Stimulated activated effector memory CD8-positive, alpha-beta T cell treated with anti-CD3 and anti-CD28 coated beads, Interleukin-12 subunit alpha, Interleukin-12 subunit beta, amount 100 ng/mL, for 72 hours (primary cell): ENCODE results near the gene KCNK5.

Source experiments
- ATAC-seq: fragments of 150-1000 bp; cut with Tn5 transposase; 2 replicates; pipeline ENCODE4 v1.10.0; 2021
- DNase-seq, 2 donors: peaks; one replicate each; pipeline ENCODE4 v3.0.0; 2021 to 2022; ENCODE audit warnings: low spot score in 2 of 2
- H3K27ac Mint-ChIP-seq: one replicate; pipeline ENCODE4 v1.8.0; 2022; ENCODE audit warnings: mild to moderate bottlenecking, mixed read lengths
- H3K36me3 Mint-ChIP-seq: one replicate; pipeline ENCODE4 v1.8.0; 2022; ENCODE audit warnings: mild to moderate bottlenecking, mixed read lengths
- H3K4me1 Mint-ChIP-seq: one replicate; pipeline ENCODE4 v1.8.0; 2022; ENCODE audit warnings: mixed read lengths
- H3K4me3 Mint-ChIP-seq: one replicate; pipeline ENCODE4 v1.8.0; 2022; ENCODE audit warnings: mild to moderate bottlenecking, mixed read lengths
- H3K9me3 Mint-ChIP-seq: one replicate; pipeline ENCODE4 v1.8.0; 2022; ENCODE audit warnings: mixed read lengths

KCNK5 gene

GRCh38 chr6:39200498-39201020 is 28.7 kb downstream of the KCNK5 start:
- no peak for ATAC-seq
- DNase-seq, result no peak
- no peaks in the 10 kb centered on the region for H3K9me3 Mint-ChIP-seq
- H3K4me3 Mint-ChIP-seq, result no peak overlapping the region
- H3K4me1 Mint-ChIP-seq, result peaks cover 8% of the 10 kb centered on the region
- no peak overlapping the region for H3K27ac Mint-ChIP-seq
- H3K36me3 Mint-ChIP-seq, result peaks cover 16% of the 10 kb centered on the region

- DNase-seq (no peak), ATAC-seq (no peak)
- Mint-ChIP-seq H3K36me3 (peaks cover 19% of the 10 kb centered on the region), H3K4me1 (peaks cover 8% of the 10 kb centered on the region), H3K27ac (no peak overlapping the region), H3K9me3 (no peaks in the 10 kb centered on the region), H3K4me3 (no peak overlapping the region)
Measured at GRCh38 chr6:39199976-39200375, 29.3 kb downstream of the KCNK5 start.

GRCh38 chr6:39199231-39199940 is 29.9 kb downstream of the KCNK5 start:
- Mint-ChIP-seq H3K36me3 (peaks cover 25% of the 10 kb centered on the region), H3K9me3 (no peaks in the 10 kb centered on the region), H3K4me3 (no peak overlapping the region), H3K27ac (no peak overlapping the region), H3K4me1 (peaks cover 3% of the 10 kb centered on the region)
- no peak for ATAC-seq
- DNase-seq, result no peak

- Mint-ChIP-seq H3K4me3 (no peak overlapping the region), H3K36me3 (peaks cover 34% of the 10 kb centered on the region), H3K4me1 (no peaks in the 10 kb centered on the region), H3K9me3 (no peaks in the 10 kb centered on the region), H3K27ac (peak overlapping the region; percentile 6)
- ATAC-seq (no peak), DNase-seq (no peak)
Measured at GRCh38 chr6:39198528-39198927, 30.7 kb downstream of the KCNK5 start.

- no peaks in the 10 kb centered on the region for H3K4me1 Mint-ChIP-seq
- H3K9me3 Mint-ChIP-seq, result no peaks in the 10 kb centered on the region
- H3K27ac Mint-ChIP-seq, result peak overlapping the region; percentile 6
- no peak overlapping the region for H3K4me3 Mint-ChIP-seq
- ATAC-seq, result no peak
- DNase-seq, result no peak
- peaks cover 39% of the 10 kb centered on the region for H3K36me3 Mint-ChIP-seq
Measured at GRCh38 chr6:39197922-39198500, 31.3 kb downstream of the KCNK5 start.

GRCh38 chr6:39197521-39197920 is 31.8 kb downstream of the KCNK5 start:
- Mint-ChIP-seq H3K9me3 (no peaks in the 10 kb centered on the region), H3K36me3 (peaks cover 38% of the 10 kb centered on the region), H3K4me1 (no peaks in the 10 kb centered on the region)

GRCh38 chr6:39196673-39197091 is 32.6 kb downstream of the KCNK5 start:
- H3K27ac Mint-ChIP-seq, result peak overlapping the region; percentile 13
- H3K4me1 Mint-ChIP-seq, result no peaks in the 10 kb centered on the region
- H3K36me3 Mint-ChIP-seq, result peaks cover 39% of the 10 kb centered on the region
- DNase-seq, result no peak
- no peak overlapping the region for H3K4me3 Mint-ChIP-seq
- H3K9me3 Mint-ChIP-seq, result no peaks in the 10 kb centered on the region
- no peak for ATAC-seq

More at GRCh38 chr6:39197521-39197920, 31.8 kb downstream of the KCNK5 start:
- no peak for ATAC-seq
- Mint-ChIP-seq H3K27ac (peak overlapping the region; percentile 6), H3K4me3 (no peak overlapping the region)
- DNase-seq, result no peak

- no peaks in the 10 kb centered on the region for H3K9me3 Mint-ChIP-seq
- ATAC-seq, result no peak
- H3K27ac Mint-ChIP-seq, result no peak overlapping the region
- no peak overlapping the region for H3K4me3 Mint-ChIP-seq
- DNase-seq, result no peak
- no peaks in the 10 kb centered on the region for H3K4me1 Mint-ChIP-seq
- peaks cover 42% of the 10 kb centered on the region for H3K36me3 Mint-ChIP-seq
Measured at GRCh38 chr6:39195792-39196385, 33.4 kb downstream of the KCNK5 start.

GRCh38 chr6:39194466-39194865 is 34.8 kb downstream of the KCNK5 start:
- Mint-ChIP-seq H3K4me3 (no peak overlapping the region), H3K27ac (no peak overlapping the region), H3K9me3 (no peaks in the 10 kb centered on the region), H3K36me3 (peaks cover 50% of the 10 kb centered on the region), H3K4me1 (peaks cover 10% of the 10 kb centered on the region)
- ATAC-seq (no peak), DNase-seq (no peak)

GRCh38 chr6:39193201-39193791 is 36.0 kb downstream of the KCNK5 start:
- peak overlapping the region; percentile 37 for H3K27ac Mint-ChIP-seq
- H3K4me3 Mint-ChIP-seq, result no peak overlapping the region
- DNase-seq (no peak), ATAC-seq (no peak)
- no peaks in the 10 kb centered on the region for H3K9me3 Mint-ChIP-seq
- H3K4me1 Mint-ChIP-seq, result peaks cover 21% of the 10 kb centered on the region
- peaks cover 56% of the 10 kb centered on the region for H3K36me3 Mint-ChIP-seq

GRCh38 chr6:39192736-39193135 is 36.5 kb downstream of the KCNK5 start:
- no peak overlapping the region for H3K4me3 Mint-ChIP-seq
- no peak overlapping the region for H3K27ac Mint-ChIP-seq
- no peaks in the 10 kb centered on the region for H3K9me3 Mint-ChIP-seq
- peaks cover 23% of the 10 kb centered on the region for H3K4me1 Mint-ChIP-seq
- DNase-seq (no peak), ATAC-seq (no peak)
- H3K36me3 Mint-ChIP-seq, result peaks cover 62% of the 10 kb centered on the region

- Mint-ChIP-seq H3K36me3 (peaks cover 66% of the 10 kb centered on the region), H3K9me3 (no peaks in the 10 kb centered on the region), H3K27ac (no peak overlapping the region), H3K4me3 (no peak overlapping the region), H3K4me1 (peaks cover 23% of the 10 kb centered on the region)
- no peak for ATAC-seq
- no peak for DNase-seq
Measured at GRCh38 chr6:39191236-39191930, 37.9 kb downstream of the KCNK5 start.

- no peak overlapping the region for H3K27ac Mint-ChIP-seq
- DNase-seq (no peak), ATAC-seq (no peak)
- H3K9me3 Mint-ChIP-seq, result no peaks in the 10 kb centered on the region
- peaks cover 28% of the 10 kb centered on the region for H3K4me1 Mint-ChIP-seq
- peaks cover 59% of the 10 kb centered on the region for H3K36me3 Mint-ChIP-seq
- no peak overlapping the region for H3K4me3 Mint-ChIP-seq
Measured at GRCh38 chr6:39190545-39191235, 38.6 kb downstream of the KCNK5 start.

- ATAC-seq (peak; percentile 38), DNase-seq (no peak)
- Mint-ChIP-seq H3K36me3 (peaks cover 56% of the 10 kb centered on the region), H3K9me3 (no peaks in the 10 kb centered on the region), H3K27ac (peak overlapping the region; percentile 55), H3K4me3 (no peak overlapping the region), H3K4me1 (peaks cover 32% of the 10 kb centered on the region)
Measured at GRCh38 chr6:39189915-39190544, 39.2 kb downstream of the KCNK5 start.
